SJSA1 (cell line): ENCODE results near the gene SORD. TPM values are rescaled to one million over a fixed set of nuclear protein-coding genes. Genes with fewer than 3 reads are reported as not detected.
"Not testable (repeated sequence)": the region's sequence is repeated elsewhere in the genome, so short reads cannot be mapped to it uniquely, and the experiment has no call there.

Experiments used
- DNase-seq, 2 experiments: peaks; one replicate each; pipeline ENCODE4 v3.0.0-alpha.2; 2015 to 2020; ENCODE audit warnings: low spot score in 2 of 2, low read depth in 1 of 2
- H3K27ac ChIP-seq: fragments of 250-450 bp; sonication (Bioruptor Pico); 2 replicates; pipeline ENCODE4 v1.5.1; 2020; ENCODE audit warnings: mild to moderate bottlenecking, moderate library complexity
- H3K27me3 ChIP-seq: fragments of 250-450 bp; sonication (Bioruptor Pico); replicated peaks from 2 replicates; pipeline ENCODE4 v1.5.1; 2020; ENCODE audit warnings: mild to moderate bottlenecking, moderate library complexity
- H3K36me3 ChIP-seq: fragments of 250-450 bp; sonication (Bioruptor Pico); 2 replicates; pipeline ENCODE4 v1.5.1; 2020; ENCODE audit warnings: mild to moderate bottlenecking
- H3K4me1 ChIP-seq: fragments of 250-450 bp; sonication (Bioruptor Pico); replicated peaks from 2 replicates; pipeline ENCODE4 v1.6.1; 2021; ENCODE audit warnings: mild to moderate bottlenecking
- H3K4me3 ChIP-seq: fragments of 250-450 bp; sonication (Bioruptor Pico); 2 replicates; pipeline ENCODE4 v1.5.1; 2020; ENCODE audit warnings: mild to moderate bottlenecking
- H3K9me3 ChIP-seq: fragments of 250-450 bp; sonication (Bioruptor Pico); replicated peaks from 2 replicates; pipeline ENCODE4 v1.5.1; 2020; ENCODE audit warnings: mild to moderate bottlenecking
- total RNA-seq: library from RNA; depleted of rRNA; stranded (reverse); fragments of >200 nt; shearing (Covaris generic); gene quantifications from 2 replicates; pipeline ENCODE4 v1.2.3, GENCODE V29; 2014

The SORD gene
- total RNA-seq, 1 experiment from 2014 or later, result 25.9 TPM

DNA sequence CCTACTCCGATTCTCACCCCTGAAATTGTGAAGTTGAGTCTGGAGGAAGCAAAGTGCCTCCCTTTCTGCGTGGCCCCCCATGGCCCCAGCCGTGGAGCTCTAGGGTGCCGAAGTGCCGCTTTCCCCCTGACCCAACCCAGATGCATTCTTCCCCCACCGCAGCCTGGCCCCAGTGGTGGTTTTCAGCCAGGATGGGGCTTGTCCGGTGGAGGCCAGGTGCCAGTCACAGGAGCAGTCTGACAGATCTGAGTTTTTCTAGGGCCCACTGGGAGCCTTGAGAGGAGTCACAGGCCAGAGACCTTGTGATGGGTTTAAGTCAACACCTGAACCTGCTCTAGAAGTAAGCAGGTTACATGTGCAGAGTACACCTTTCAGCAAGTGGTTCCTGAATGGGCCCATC, 39.3 kb downstream of the SORD start:
- H3K4me3 ChIP-seq, H3K27me3 ChIP-seq, DNase-seq, H3K27ac ChIP-seq, H3K4me1 ChIP-seq, H3K9me3 ChIP-seq, H3K36me3 ChIP-seq: not testable (repeated sequence)

DNA sequence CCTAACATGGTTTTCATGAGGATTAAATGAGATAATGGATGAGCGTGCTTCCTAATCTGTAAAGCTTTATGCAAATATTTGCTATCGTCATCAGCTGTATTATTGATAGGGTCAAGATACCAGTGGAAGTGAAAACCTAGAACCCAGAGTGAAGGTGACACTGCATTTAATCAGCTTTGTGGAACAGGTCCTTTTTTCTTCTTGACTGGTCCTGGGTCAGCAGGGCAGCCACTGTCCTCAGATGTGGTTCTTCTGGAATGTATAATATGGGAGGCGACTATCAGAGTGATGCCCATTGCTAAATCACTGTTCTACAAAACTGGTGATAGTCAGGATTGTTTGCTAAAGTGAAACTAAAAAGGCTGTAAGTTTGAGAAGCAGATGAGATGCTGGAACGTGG, 41.4 kb downstream of the SORD start:
- Histone ChIP-seq H3K9me3 (no peaks in the 10 kb centered on the region), H3K4me1 (peaks cover 4% of the 10 kb centered on the region; the same call in 1 of the 2 replicates), H3K27ac (no peak overlapping the region), H3K36me3 (no peaks in the 10 kb centered on the region), H3K4me3 (no peak overlapping the region), H3K27me3 (no peaks in the 10 kb centered on the region)
- no peak for DNase-seq

DNA sequence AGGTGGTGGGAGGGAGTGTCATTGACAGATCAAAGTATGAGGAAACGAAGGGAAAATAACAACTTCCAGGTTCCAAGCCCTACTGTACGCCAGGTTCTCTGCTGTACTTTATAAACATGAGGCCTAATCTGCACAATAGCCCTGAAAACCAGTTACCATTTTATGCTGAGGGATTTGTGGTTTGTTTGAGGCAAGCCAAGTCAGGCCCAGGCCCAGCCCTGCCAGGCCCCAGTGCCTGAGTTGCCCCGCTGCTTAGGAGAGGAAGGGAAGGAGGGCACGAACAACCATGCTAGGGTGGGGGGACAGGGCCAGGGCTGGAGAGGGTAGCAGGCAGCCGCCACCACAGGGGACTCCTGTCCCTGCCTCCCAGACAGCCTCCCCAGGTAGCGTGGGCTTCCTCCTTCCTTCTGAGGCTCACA, 47.0 kb downstream of the SORD start:
- H3K27me3 ChIP-seq, H3K4me3 ChIP-seq, H3K36me3 ChIP-seq, H3K27ac ChIP-seq, H3K4me1 ChIP-seq, DNase-seq, H3K9me3 ChIP-seq: not testable (repeated sequence)

DNA sequence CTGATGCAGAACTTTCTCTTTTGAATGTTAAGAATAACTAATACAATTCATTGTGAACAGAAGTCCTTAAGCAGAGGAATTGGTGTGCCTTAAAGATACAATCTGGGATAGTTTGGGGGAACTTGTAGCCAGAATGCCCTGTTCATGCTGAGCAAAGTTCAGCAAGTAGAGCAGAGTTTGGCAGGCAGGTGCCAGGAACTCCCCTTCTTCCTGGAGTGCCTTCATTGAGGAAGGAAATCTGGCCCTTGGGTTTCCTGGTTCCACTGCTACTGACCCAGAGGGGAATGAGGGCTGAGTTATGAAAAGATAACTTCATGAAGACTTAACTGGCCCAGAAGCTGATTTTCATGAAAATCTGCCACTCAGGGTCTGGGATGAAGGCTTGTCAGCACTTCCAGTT, 50.6 kb downstream of the SORD start:
- H3K4me1 ChIP-seq, H3K4me3 ChIP-seq, DNase-seq, H3K36me3 ChIP-seq, H3K27ac ChIP-seq, H3K27me3 ChIP-seq, H3K9me3 ChIP-seq: not testable (repeated sequence)

DNA sequence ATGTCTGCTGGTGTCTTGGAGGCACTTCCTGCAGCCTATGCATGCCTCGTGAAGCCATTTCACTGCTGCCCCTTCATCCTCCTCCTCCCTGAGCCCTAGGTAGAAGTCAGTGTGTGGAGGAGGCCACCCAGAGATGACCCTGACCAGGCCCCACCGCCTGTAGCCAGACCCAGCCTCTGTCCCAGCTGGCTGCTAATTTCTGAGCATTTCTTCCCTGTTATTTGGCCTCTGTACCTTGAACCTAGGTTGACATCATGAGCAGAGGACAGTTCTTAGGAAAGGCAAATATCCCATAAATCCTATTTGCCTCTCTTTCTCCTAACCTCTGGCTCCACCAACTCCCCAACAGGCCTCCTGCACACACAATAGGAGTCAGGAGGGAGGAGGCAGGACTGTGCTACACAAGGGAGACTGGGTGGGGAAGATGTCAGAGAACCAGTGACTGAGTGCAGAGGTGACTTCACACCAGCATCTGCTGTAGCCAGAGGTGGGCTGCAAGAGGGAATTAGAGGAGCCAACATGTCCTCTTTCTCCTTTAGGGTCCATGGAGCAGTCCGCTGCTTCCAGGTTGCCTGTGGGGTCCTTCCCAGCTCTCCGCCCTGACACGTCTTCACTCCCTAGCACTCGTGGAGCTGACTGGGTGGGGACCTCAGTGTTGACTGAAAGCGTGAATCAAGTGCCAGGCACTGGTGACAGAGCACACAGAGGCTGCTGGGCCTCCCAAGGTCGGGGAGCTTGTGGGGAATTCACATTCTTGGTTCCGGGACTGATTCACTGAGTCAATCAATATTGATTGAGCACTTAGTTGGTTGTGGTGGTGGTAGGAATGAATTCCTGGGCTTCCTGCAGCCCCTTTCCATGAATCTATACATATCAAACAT, 52.7 kb downstream of the SORD start:
- not testable (repeated sequence) for H3K36me3 ChIP-seq, H3K4me1 ChIP-seq, H3K9me3 ChIP-seq, DNase-seq, H3K4me3 ChIP-seq, H3K27ac ChIP-seq, H3K27me3 ChIP-seq

DNA sequence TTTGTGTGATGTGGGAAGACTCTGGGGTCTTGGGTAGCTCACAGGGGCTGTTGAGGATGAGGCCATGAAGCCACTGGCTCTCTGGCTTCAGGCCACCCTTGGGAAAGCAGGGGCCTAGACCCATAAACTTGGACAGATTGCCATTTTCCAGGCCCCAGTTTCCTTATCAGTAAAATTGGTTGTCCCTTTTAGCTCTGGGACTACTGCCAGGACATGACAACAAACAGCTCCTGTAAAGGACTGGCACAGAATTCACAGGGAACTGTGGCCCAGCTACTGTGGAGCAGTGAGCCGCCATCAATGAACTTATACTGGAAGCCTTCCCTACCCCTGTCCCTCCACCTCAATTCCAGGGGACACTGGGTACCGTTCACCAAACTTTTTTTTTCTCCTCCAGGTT, 54.4 kb downstream of the SORD start:
- not testable (repeated sequence) for H3K36me3 ChIP-seq, H3K9me3 ChIP-seq

DNA sequence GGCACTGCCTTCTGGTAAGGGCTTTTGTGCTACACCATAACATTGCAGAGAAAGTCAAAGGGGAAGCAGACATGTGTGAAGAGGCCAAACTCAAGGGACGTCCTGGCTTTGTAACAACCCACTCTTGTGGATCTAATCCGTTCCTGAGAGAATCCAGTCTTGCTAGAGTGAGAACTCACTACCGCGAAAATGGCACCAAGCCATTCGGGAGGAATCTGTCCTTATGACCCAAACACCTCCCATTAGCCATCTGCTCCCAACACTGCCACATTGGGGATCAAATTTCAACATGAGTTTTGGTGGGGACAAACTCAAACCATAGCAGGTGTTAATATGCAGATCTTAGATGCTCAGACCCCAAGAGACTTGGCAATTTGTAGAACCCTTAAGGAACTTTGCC, 56.2 kb downstream of the SORD start:
- not testable (repeated sequence) for H3K36me3 ChIP-seq, DNase-seq, H3K4me1 ChIP-seq

More for the DNA sequence above, 54.4 kb downstream of the SORD start:
- not testable (repeated sequence) for DNase-seq, H3K27me3 ChIP-seq, H3K4me3 ChIP-seq, H3K27ac ChIP-seq, H3K4me1 ChIP-seq

DNA sequence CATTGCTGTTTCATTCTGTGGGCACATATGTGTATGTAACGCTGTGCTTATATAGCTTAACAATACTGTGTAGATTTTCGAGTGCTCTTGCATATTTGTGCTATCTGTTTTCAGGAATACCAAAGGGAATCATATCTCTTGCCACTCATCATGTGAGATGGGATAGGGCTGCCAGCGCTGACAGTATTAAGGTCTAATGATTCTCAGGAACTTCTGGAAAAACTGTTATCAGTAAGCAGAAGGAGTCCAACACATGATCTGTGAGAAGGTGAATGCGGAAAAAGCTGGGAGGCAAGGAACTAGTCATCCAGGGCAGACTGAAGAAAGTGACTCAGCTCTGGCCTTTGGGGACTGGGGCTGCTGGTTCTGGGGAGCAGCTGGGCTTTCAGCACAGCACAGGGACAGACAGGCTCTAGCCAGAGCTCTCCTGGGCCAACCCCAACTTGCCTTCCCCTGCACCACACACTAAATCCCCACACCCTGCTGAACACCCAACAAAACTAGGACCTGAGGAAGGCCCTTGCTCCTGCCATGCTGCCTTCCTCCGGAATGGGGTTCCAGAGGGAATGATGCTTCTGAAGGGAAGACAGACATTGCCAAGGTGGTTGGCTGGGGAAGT, 56.7 kb downstream of the SORD start:
- not testable (repeated sequence) for H3K4me1 ChIP-seq, H3K36me3 ChIP-seq, H3K27ac ChIP-seq, H3K4me3 ChIP-seq, DNase-seq, H3K9me3 ChIP-seq, H3K27me3 ChIP-seq

More for the DNA sequence above, 56.2 kb downstream of the SORD start:
- H3K9me3 ChIP-seq, H3K27ac ChIP-seq, H3K27me3 ChIP-seq, H3K4me3 ChIP-seq: not testable (repeated sequence)

DNA sequence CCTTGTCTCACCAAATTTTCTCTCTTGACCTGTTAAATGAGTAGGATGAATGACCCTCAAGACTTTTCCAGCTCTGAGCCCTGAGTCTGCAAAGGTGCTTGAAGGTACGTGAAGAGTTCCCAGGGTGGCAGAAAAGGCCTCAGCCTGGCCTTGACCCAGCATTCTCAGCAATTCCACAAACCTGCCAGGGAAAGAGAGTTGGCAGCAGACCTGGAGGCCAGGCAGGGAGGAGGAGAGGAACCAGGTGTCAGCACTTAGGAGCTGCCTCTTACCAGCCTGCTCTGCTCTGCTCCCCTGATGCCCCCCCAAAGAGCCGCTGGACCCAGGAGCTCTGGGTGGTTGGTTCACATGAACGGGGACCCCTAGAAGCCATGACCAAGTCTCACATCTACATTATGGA, 57.6 kb downstream of the SORD start:
- H3K4me3 ChIP-seq, H3K36me3 ChIP-seq, H3K9me3 ChIP-seq, H3K27ac ChIP-seq, H3K27me3 ChIP-seq, H3K4me1 ChIP-seq, DNase-seq: not testable (repeated sequence)

DNA sequence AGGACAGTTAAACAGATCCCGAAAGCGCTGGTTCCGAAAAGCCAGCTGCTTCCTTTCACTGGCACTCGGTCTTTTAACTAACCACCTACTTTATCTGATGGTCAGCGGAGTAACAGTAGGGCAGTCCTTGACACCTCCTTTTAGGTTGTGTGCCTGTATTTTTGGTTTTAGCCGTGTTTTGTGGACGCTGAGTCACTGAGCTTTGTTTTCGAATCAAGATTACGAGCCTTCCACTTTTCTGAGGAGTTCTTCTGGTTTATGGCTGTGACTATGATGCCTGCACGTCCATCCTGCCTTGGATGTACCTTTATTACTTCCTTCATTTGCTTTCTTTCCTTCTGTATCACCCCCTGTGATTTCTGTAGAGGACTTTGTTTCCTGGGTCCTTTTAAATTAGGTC, 59.4 kb downstream of the SORD start:
- not testable (repeated sequence) for H3K27me3 ChIP-seq, H3K9me3 ChIP-seq, H3K36me3 ChIP-seq, H3K4me3 ChIP-seq, DNase-seq, H3K27ac ChIP-seq, H3K4me1 ChIP-seq

DNA sequence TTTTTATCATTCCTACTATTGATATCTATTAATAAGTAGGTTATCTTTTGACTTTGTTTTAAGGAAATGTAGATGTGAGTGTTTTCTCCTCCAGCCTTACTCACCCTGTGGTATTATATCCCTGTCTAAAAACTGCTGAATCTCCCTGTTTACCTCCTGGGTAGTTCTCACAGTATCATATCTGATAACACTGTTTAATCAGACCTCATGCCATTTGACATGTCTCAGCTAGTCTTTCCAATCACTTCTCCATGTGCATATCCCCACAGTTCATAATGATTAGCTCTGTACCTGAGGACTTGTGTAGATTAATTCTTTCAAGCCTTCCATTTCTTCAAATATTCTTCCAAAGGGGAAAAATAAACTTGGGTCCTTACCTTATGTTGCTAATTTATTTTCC, 60.2 kb downstream of the SORD start:
- H3K4me1 ChIP-seq, result no peaks in the 10 kb centered on the region
- no peaks in the 10 kb centered on the region for H3K9me3 ChIP-seq
- no peak overlapping the region for H3K27ac ChIP-seq
- H3K27me3 ChIP-seq, result no peaks in the 10 kb centered on the region; the same call in 1 of the 2 replicates
- no peak overlapping the region for H3K4me3 ChIP-seq
- no peak for DNase-seq
- no peaks in the 10 kb centered on the region for H3K36me3 ChIP-seq

DNA sequence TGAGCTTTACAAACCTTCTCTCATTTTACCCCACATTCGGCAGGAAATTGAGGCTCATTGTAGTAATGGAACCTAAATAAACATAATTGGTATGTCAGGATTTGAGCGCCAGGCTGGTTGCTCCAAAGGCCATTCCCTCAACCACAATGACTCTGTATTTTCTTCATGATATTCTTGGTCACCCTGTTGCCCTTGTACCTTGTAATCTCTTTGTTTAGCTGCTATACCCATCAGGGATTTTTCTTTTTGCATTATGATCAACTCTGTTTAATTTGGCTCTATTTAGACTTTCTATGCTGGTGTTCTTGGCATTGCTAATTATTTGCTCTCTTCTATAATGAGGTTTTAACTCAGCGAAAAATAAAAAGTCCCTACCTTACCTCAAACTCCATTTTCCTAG, 61.2 kb downstream of the SORD start:
- no peaks in the 10 kb centered on the region for H3K36me3 ChIP-seq
- no peak overlapping the region for H3K4me3 ChIP-seq
- H3K4me1 ChIP-seq, result no peaks in the 10 kb centered on the region
- H3K27me3 ChIP-seq, result no peaks in the 10 kb centered on the region; the same call in 1 of the 2 replicates
- no peaks in the 10 kb centered on the region for H3K9me3 ChIP-seq
- H3K27ac ChIP-seq, result no peak overlapping the region
- no peak for DNase-seq

DNA sequence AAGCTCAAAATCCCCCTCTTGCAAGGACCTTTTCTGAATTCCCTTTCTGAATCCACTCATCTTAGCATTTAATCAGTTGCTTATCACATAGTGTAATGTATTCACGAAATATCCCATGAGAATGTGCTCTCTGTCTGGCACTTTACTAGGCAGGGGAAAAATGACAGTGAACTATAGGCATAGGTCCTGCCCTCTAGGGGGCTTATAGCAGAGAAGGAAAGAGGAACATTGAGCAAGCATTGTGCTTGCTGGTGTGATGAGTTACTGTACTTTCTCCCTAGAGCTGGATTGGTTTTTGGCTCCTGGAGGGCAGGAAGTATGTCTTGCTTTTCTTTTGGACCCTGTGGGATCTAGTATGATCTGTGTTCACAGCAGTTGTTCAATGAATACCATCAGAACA, 64.5 kb downstream of the SORD start:
- no peak overlapping the region for H3K4me3 ChIP-seq
- peaks cover 8% of the 10 kb centered on the region; the same call in 1 of the 2 replicates for H3K27me3 ChIP-seq
- no peak for DNase-seq
- no peaks in the 10 kb centered on the region for H3K36me3 ChIP-seq
- H3K4me1 ChIP-seq, result no peaks in the 10 kb centered on the region
- no peak overlapping the region for H3K27ac ChIP-seq
- no peaks in the 10 kb centered on the region for H3K9me3 ChIP-seq

DNA sequence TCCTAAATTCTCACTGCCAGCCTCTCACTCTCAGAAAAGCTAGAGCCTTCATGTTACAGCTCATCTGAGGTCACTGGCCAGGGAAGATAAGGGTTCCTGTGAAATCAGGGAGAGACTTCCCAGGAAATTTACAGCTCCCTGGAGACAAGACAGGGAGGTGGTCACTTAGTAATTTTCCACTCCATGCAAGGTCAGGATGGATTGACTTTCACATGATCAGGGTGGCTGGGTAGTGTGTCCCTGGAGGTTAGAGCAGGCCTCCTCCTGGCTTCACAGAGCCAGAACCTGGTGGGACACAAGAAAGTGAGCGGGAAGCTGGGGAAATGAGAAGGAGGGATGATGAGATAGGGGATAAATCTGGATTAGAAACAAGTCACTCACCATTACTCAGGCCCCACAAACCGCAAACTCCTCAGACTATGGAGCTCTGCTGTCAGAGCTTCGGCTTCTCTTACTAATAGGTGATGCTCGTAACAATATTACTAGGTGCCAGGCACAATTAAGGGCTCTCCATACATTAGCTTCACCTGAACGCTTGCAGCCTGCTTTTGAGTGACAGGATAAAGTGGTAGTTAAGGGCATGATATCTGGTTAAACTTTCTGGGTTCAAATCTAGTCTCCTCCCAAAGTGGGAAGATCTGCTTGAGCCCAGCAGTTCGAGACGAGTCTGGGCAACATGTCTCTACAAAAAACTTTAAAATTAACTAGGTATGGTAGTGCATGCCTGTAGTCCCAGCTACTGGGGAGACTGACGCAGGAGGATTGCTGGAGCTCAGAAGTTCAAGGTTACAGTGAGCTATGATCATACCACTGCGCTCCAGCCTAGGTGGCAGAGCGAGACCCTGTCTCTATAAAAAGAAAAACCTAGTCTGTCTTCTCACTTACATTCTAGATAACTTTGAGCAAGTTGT, 66.1 kb downstream of the SORD start:
- no peak overlapping the region for H3K4me3 ChIP-seq
- no peaks in the 10 kb centered on the region for H3K36me3 ChIP-seq
- no peaks in the 10 kb centered on the region for H3K9me3 ChIP-seq
- H3K27me3 ChIP-seq, result peaks cover 8% of the 10 kb centered on the region; the same call in 1 of the 2 replicates
- H3K4me1 ChIP-seq, result no peaks in the 10 kb centered on the region
- no peak for DNase-seq
- no peak overlapping the region for H3K27ac ChIP-seq
